DOHH2 (cell line): Measurements from ENCODE around the gene LPGAT1.

Experiments used
- H3F3A ChIP-seq: fragments of 200-600 bp; sonication (generic), shearing (Covaris generic); 2 replicates; pipeline ENCODE4 v1.6.0; 2016; ENCODE audit warnings: antibody characterized with exemption, mild to moderate bottlenecking; ENCODE audit not compliant: control insufficient read depth, insufficient read depth
- H3K27ac ChIP-seq: fragments of 200-600 bp; sonication (generic); 2 replicates; pipeline ENCODE4 v1.5.1; 2014; ENCODE audit warnings: low read depth, mild to moderate bottlenecking, low read length, moderate library complexity
- H3K27me3 ChIP-seq: fragments of 200-600 bp; sonication (generic); 2 replicates; pipeline ENCODE4 v1.6.1; 2014; ENCODE audit warnings: mild to moderate bottlenecking, low read length, mixed read lengths; ENCODE audit not compliant: control insufficient read depth
- H3K36me3 ChIP-seq: fragments of 200-600 bp; sonication (generic); 2 replicates; pipeline ENCODE4 v1.6.1; 2014; ENCODE audit warnings: mild to moderate bottlenecking, low read length, moderate library complexity, mixed read lengths; ENCODE audit not compliant: control insufficient read depth
- H3K4me1 ChIP-seq: fragments of 200-600 bp; sonication (generic); 2 replicates; pipeline ENCODE4 v1.6.1; 2014; ENCODE audit warnings: mild to moderate bottlenecking, low read length, mixed read lengths; ENCODE audit not compliant: control insufficient read depth
- H3K4me2 ChIP-seq: fragments of 200-600 bp; sonication (generic); 2 replicates; pipeline ENCODE4 v1.6.0; 2014; ENCODE audit warnings: mild to moderate bottlenecking, low read length, moderate library complexity
- H3K4me3 ChIP-seq: fragments of 200-600 bp; sonication (generic); 2 replicates; pipeline ENCODE4 v1.5.1; 2014; ENCODE audit warnings: mild to moderate bottlenecking, low read length, mixed read lengths
- H3K79me2 ChIP-seq: fragments of 200-600 bp; sonication (generic); 2 replicates; pipeline ENCODE4 v1.6.1; 2014; ENCODE audit warnings: mild to moderate bottlenecking, low read length, mixed read lengths; ENCODE audit not compliant: control insufficient read depth
- H3K9me2 ChIP-seq: fragments of 200-600 bp; sonication (generic); replicated peaks from 2 replicates; pipeline ENCODE4 v1.6.1; 2014; ENCODE audit warnings: mild to moderate bottlenecking, low read length, mixed read lengths; ENCODE audit not compliant: control insufficient read depth
- H3K9me3 ChIP-seq: fragments of 200-600 bp; sonication (generic); 2 replicates; pipeline ENCODE4 v1.6.1; 2014; ENCODE audit warnings: antibody characterized with exemption, low read length, mixed read lengths; ENCODE audit not compliant: control insufficient read depth, insufficient read depth
- H4K20me1 ChIP-seq: fragments of 200-600 bp; sonication (generic); 2 replicates; pipeline ENCODE4 v1.6.0; 2014; ENCODE audit warnings: low read depth, mild to moderate bottlenecking, antibody characterized with exemption, low read length, moderate library complexity; ENCODE audit not compliant: control insufficient read depth, insufficient read depth
- CTCF ChIP-seq: fragments of 200-600 bp; sonication (generic); IDR thresholded peaks from one replicate; pipeline ENCODE4 v1.5.1; 2014; ENCODE audit warnings: antibody characterized with exemption, mild to moderate bottlenecking, low read depth, low read length; ENCODE audit not compliant: poor library complexity, severe bottlenecking
- EZH2phosphoT487 ChIP-seq: fragments of 200-600 bp; sonication (generic); IDR thresholded peaks from 2 replicates; pipeline ENCODE4 v1.6.1; 2017; ENCODE audit warnings: borderline replicate concordance, mild to moderate bottlenecking, antibody characterized with exemption, low read length, moderate library complexity, mixed read lengths

Gene LPGAT1

GRCh38 chr1:211839106-211839505 is 8.5 kb upstream of the LPGAT1 start:
- Histone ChIP-seq H3K36me3 (no peaks in the 10 kb centered on the region), H3K27me3 (peaks cover 20% of the 10 kb centered on the region), H3K27ac (no peak overlapping the region), H4K20me1 (no peaks in the 10 kb centered on the region), H3K79me2 (no peaks in the 10 kb centered on the region), H3K9me2 (no peaks in the 10 kb centered on the region), H3F3A (no peaks in the 10 kb centered on the region), H3K9me3 (no peaks in the 10 kb centered on the region), H3K4me3 (no peak overlapping the region), H3K4me2 (no peak overlapping the region), H3K4me1 (no peaks in the 10 kb centered on the region)
- TF ChIP-seq CTCF (no peak), EZH2phosphoT487 (no peak)

DNA sequence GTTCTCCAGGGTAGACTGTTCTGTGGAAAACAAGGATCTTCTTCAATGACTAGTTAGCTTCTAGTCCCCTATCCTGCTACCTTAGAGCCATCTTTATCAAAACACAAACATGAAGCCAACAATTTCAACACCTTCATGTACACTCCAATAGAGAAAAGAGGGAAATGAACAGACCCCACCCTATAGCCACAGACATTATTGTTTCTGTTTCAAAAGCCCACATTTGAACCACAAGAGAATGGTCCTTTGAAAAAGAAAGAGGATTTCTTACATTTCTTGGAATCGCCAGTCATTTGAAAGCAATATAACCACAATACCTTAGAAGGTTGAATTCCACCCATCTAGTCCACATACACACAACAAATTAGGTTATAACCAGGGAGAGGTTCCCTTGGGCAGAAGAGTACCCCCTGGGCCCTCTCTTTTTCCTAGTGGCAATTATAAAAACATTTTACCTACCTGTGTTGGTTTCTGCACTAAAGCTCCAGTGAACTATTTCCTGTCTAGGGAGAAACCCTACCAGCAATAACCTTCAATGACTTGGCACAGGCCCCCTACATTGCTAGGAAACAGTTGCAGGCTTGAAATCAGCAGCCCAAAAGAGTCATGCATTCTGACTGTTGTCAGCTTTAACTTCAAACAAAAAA is 2.7 kb upstream of the LPGAT1 start:
- no peak overlapping the region for H3K27ac ChIP-seq
- no peak overlapping the region for H3K4me3 ChIP-seq
- TF ChIP-seq CTCF (no peak), EZH2phosphoT487 (no peak)
- H3K4me2 ChIP-seq, result no peak overlapping the region
- H3K36me3 ChIP-seq, result no peaks in the 10 kb centered on the region
- H3K9me3 ChIP-seq, result no peaks in the 10 kb centered on the region
- no peaks in the 10 kb centered on the region for H3K9me2 ChIP-seq
- H3K79me2 ChIP-seq, result peaks cover 2% of the 10 kb centered on the region; the same call in 1 of the 2 replicates
- peaks cover 10% of the 10 kb centered on the region for H3F3A ChIP-seq
- no peaks in the 10 kb centered on the region for H4K20me1 ChIP-seq
- 0 out of 2 replicates have a peak, but pooled peaks cover 5% of the 10 kb centered on the region for H3K27me3 ChIP-seq
- peaks cover 20% of the 10 kb centered on the region for H3K4me1 ChIP-seq

DNA sequence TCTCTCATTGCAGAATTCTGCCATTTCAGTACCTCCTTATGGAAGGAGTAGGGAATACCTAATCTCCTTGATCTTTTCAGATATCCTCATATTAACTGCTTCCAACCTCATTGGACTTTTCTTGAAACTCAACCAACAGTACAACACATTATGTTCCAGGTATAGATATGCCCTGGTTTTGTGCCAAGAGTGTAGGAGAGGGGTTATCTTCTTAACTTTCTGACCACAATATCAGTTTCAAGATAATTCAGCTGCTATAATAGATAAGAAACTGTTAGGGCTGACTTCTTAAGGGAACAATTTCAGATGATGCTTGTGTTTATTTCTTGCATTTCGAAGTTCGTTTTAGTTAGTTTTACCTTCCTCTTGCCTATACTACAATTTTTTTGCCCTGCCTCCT is 2.1 kb upstream of the LPGAT1 start:
- 0 out of 2 replicates have a peak, but pooled peaks cover 5% of the 10 kb centered on the region for H3K27me3 ChIP-seq
- H3K4me3 ChIP-seq, result no peak overlapping the region
- no peaks in the 10 kb centered on the region for H3K9me2 ChIP-seq
- no peak overlapping the region for H3K27ac ChIP-seq
- H3K79me2 ChIP-seq, result peaks cover 2% of the 10 kb centered on the region; the same call in 1 of the 2 replicates
- H3K4me2 ChIP-seq, result no peak overlapping the region
- peaks cover 20% of the 10 kb centered on the region for H3K4me1 ChIP-seq
- H3K9me3 ChIP-seq, result no peaks in the 10 kb centered on the region
- peaks cover 10% of the 10 kb centered on the region for H3F3A ChIP-seq
- H3K36me3 ChIP-seq, result no peaks in the 10 kb centered on the region
- no peak for TF ChIP-seq CTCF
- TF ChIP-seq EZH2phosphoT487, result no peak
- H4K20me1 ChIP-seq, result no peaks in the 10 kb centered on the region
